Heart right ventricle (tissue), 16 donors: Measurements from ENCODE around the gene GFOD1. TPM values are rescaled to one million over a fixed set of nuclear protein-coding genes. Genes with fewer than 3 reads are reported as not detected.
A peak's percentile ranks its signal among the peaks of the same experiment; 100 is the strongest.

Experiments
- ATAC-seq, 8 donors: fragments of 200-7000 bp; cut with Tn5 transposase; one replicate each; pipeline ENCODE4 v1.9.1; 2020; ENCODE audit warnings: mild to moderate bottlenecking in 8 of 8, moderate library complexity in 8 of 8, moderate number of reproducible peaks in 1 of 8
- DNase-seq, 2 donors: peaks; one replicate each; pipeline ENCODE4 v3.0.0-alpha.2; 2020
- H3K27ac ChIP-seq, 10 donors: fragments of 200-600 bp; sonication (generic) in 2 of 10; one replicate each; pipeline versions ENCODE4 v1.5.0 to v1.8.0; 2020 to 2022; ENCODE audit warnings: mild to moderate bottlenecking in 3 of 10
- H3K27me3 ChIP-seq, 7 donors: fragments of 200-600 bp; one replicate each; pipeline ENCODE4 v1.8.0; 2021 to 2022; ENCODE audit warnings: mild to moderate bottlenecking in 2 of 7
- H3K36me3 ChIP-seq, 9 donors: fragments of 200-600 bp; sonication (generic) in 1 of 9; one replicate each; pipeline versions ENCODE4 v1.5.0 to v1.8.0; 2020 to 2022; ENCODE audit warnings: mild to moderate bottlenecking in 2 of 9
- H3K4me1 ChIP-seq, 9 donors: fragments of 200-600 bp; sonication (generic) in 1 of 9; one replicate each; pipeline versions ENCODE4 v1.5.0 to v1.8.0; 2020 to 2022; ENCODE audit warnings: mild to moderate bottlenecking in 4 of 9
- H3K4me3 ChIP-seq, 10 donors: fragments of 200-600 bp; sonication (generic) in 2 of 10; one replicate each; pipeline versions ENCODE4 v1.5.0 to v1.8.0; 2020 to 2022; ENCODE audit warnings: mild to moderate bottlenecking in 7 of 10, moderate library complexity in 2 of 10
- H3K9me3 ChIP-seq, 11 donors: fragments of 200-600 bp in 10 of 11; sonication (generic) in 2 of 11; one replicate each; pipeline versions ENCODE4 v1.5.0 to v1.8.0; 2013 to 2022; ENCODE audit warnings: mild to moderate bottlenecking in 2 of 11, control low read depth in 1 of 11, moderate library complexity in 1 of 11
- CTCF ChIP-seq, 9 donors: fragments of 200-600 bp; sonication (generic) in 2 of 9; IDR thresholded peaks; one replicate each; pipeline versions ENCODE4 v1.5.0 to v1.8.0; 2021 to 2022; ENCODE audit warnings: antibody characterized with exemption in 9 of 9, mild to moderate bottlenecking in 5 of 9, moderate library complexity in 1 of 9
- WGBS, 2 donors: extraction: QIAGEN DNeasy Blood & Tissue Kit; methylation state at CpG; one replicate each; pipeline ENCODE4 v1.1.7; 2013; ENCODE audit warnings: inconsistent platforms in 1 of 2; 5-methylcytosine and 5-hydroxymethylcytosine counted together
- intact Hi-C, 10 donors: fragments of 100-400 bp; cut with DNase I; formaldehyde crosslinking; loops; one replicate each; pipeline versions ENCODE4 v1.11.1 to v1.14.2; 2022
- polyA plus RNA-seq, 2 donors: library from polyadenylated mRNA; stranded (reverse); fragments of 200-250 nt; gene quantifications; one replicate each; pipeline ENCODE4 v1.2.3, GENCODE V29; 2013
- total RNA-seq, 10 donors: library from RNA; stranded (reverse); fragmentation: NEBNext Ultra II Directional in 3 of 10; extraction: Animal tissue kit (Norgen Biotek cat#: 25700) in 3 of 10; gene quantifications; one replicate each; pipeline versions ENCODE4 v1.2.1 to v1.2.4, GENCODE V29; 2021 to 2023
- donor health status: Arrhythmogenic right ventricular cardiomyopathy.
- donor health status: ischemic (EF 13 %, LVEDD 7.1; RV severe dilation, severe dysfunction).
- donor health status: healthy with polysubstance abuse.
- donor health status: DM: no; HTN: yes; CAD: no.
- donor health status: DM: no; HTN: no; CAD: no.
- donor health status: ischemic (EF 25% LVEDD 6.9; RV normal size, moderate dysfunction).
- donor health status: ischemic (EF 25% LVEDD 5.7; RV mildly dilated, moderate dysfunction).
- donor health status: healthy.
- donor health status: DM: yes; HTN: yes; CAD: no.
- donor health status: Ischemic cardiomyopathy.
- donor health status: ischemic (EF 35%, LVEDD 5.7; RV mildly dilated, moderate dysfunction).
- donor health status: nonischemic (EF 11% LVEDD 7.7; RV severe dilation, severe dysfunction).
- donor health status: DM: yes; HTN: yes; CAD: no.
- donor health status: PGD.
- donor health status: ischemic (EF 29% LVEDD 5.4; RV normal size, mild dysfunction).
- donor health status: nonischemic (EF 23%, LVEDD 6.1; RV moderate dilation, normal function).

The GFOD1 gene
- total and polyA plus RNA-seq, 12 donors, result 13.8 to 96.5 (median 37.0) TPM

- Histone ChIP-seq H3K4me1 (peaks cover under 1 to 30% (median 16%) of the 10 kb centered on the region in 9 donors), H3K27me3 (no peaks in the 10 kb centered on the region), H3K27ac (peak overlapping the region in 5 of 10 donors; percentile 4 to 68 (median 51)), H3K9me3 (no peaks in the 10 kb centered on the region), H3K36me3 (no peaks in the 10 kb centered on the region), H3K4me3 (no peak overlapping the region)
- intact Hi-C loops, result loop anchor here in 1 of 10 donors (10.0 kb wide), 1 partner anchor 185 kb away; no protein-coding TSS in a partner anchor
- peak in 5 of 8 donors; percentile 45 to 75 (median 48) for ATAC-seq
- no peak for TF ChIP-seq CTCF (IDR thresholded peaks at IDR 0.05)
- no peak for DNase-seq
- 72 to 78% methylated on average over 8 of the region's 8 CpGs for WGBS, 2 donors
Measured at GRCh38 chr6:13349811-13350506, 137.4 kb downstream of the GFOD1 start.

GRCh38 chr6:13348334-13349113 lies 138.9 kb downstream of the GFOD1 start:
- Histone ChIP-seq H3K36me3 (no peaks in the 10 kb centered on the region), H3K4me3 (no peak overlapping the region), H3K9me3 (no peaks in the 10 kb centered on the region), H3K4me1 (peaks cover 0 to 16% (median 1%) of the 10 kb centered on the region in 9 donors), H3K27ac (no peak overlapping the region), H3K27me3 (no peaks in the 10 kb centered on the region)
- ATAC-seq, result no peak
- DNase-seq, result no peak
- intact Hi-C loops, result loop anchor here in 1 of 10 donors (10.0 kb wide), 1 partner anchor 186 kb away; no protein-coding TSS in a partner anchor
- WGBS, 2 donors, result 92 to 95% methylated on average over 8 of the region's 8 CpGs
- TF ChIP-seq CTCF (IDR thresholded peaks at IDR 0.05), result no peak

- H3K4me1 ChIP-seq, result peaks cover 0 to 15% (median 0%) of the 10 kb centered on the region in 9 donors
- no peaks in the 10 kb centered on the region for H3K27me3 ChIP-seq
- TF ChIP-seq CTCF (IDR thresholded peaks at IDR 0.05), result no peak
- 95 to 97% methylated on average over 5 of the region's 5 CpGs for WGBS, 2 donors
- no peak overlapping the region for H3K4me3 ChIP-seq
- ATAC-seq (no peak), DNase-seq (no peak)
- no peaks in the 10 kb centered on the region for H3K36me3 ChIP-seq
- intact Hi-C loops, result loop anchor here in 1 of 10 donors (10.0 kb wide), 1 partner anchor 189 kb away; no protein-coding TSS in a partner anchor
- no peak overlapping the region for H3K27ac ChIP-seq
- H3K9me3 ChIP-seq, result peaks cover 0 to 11% (median 0%) of the 10 kb centered on the region in 11 donors
Measured at GRCh38 chr6:13346245-13346644, 141.2 kb downstream of the GFOD1 start.

GRCh38 chr6:13342414-13343019 lies 144.9 kb downstream of the GFOD1 start:
- no peak for DNase-seq
- no peaks in the 10 kb centered on the region for H3K27me3 ChIP-seq
- no peak for TF ChIP-seq CTCF (IDR thresholded peaks at IDR 0.05)
- H3K4me1 ChIP-seq, result peaks cover 0 to 4% (median 0%) of the 10 kb centered on the region in 9 donors
- no peak overlapping the region for H3K27ac ChIP-seq
- H3K4me3 ChIP-seq, result no peak overlapping the region
- intact Hi-C loops, result loop anchor here in 2 of 10 donors (5.0 to 10.0 kb wide), 2 partner anchors 50 to 192 kb away; no protein-coding TSS in a partner anchor
- ATAC-seq, result no peak
- H3K36me3 ChIP-seq, result no peaks in the 10 kb centered on the region
- H3K9me3 ChIP-seq, result peaks cover 0 to 11% (median 0%) of the 10 kb centered on the region in 11 donors
- WGBS, 2 donors, result 95 to 97% methylated on average over 5 of the region's 5 CpGs
